PFSK-1 (cell line): ENCODE data around the gene EPS15.

Source experiments
- TAF1 ChIP-seq: IDR thresholded peaks from 2 replicates; pipeline ENCODE4 v1.6.1; 2012; ENCODE audit warnings: low read length, control low read depth, borderline replicate concordance; ENCODE audit not compliant: insufficient read depth
- TF ChIP-seq, protein P1 (sequence below), 2 experiments: IDR thresholded peaks; 2 replicates each; pipeline versions ENCODE4 v1.6.1 to v1.8.0; 2011 to 2012; ENCODE audit warnings: low read depth in 2 of 2, low read length in 2 of 2, control low read depth in 1 of 2, inconsistent platforms in 1 of 2, mild to moderate bottlenecking in 1 of 2, moderate library complexity in 1 of 2; ENCODE audit not compliant: insufficient read depth in 1 of 2

GRCh38 chr1:51417496-51418383 is 101.3 kb downstream of the EPS15 start:
- TF ChIP-seq TAF1 = no peak
- TF ChIP-seq, protein P1, sequence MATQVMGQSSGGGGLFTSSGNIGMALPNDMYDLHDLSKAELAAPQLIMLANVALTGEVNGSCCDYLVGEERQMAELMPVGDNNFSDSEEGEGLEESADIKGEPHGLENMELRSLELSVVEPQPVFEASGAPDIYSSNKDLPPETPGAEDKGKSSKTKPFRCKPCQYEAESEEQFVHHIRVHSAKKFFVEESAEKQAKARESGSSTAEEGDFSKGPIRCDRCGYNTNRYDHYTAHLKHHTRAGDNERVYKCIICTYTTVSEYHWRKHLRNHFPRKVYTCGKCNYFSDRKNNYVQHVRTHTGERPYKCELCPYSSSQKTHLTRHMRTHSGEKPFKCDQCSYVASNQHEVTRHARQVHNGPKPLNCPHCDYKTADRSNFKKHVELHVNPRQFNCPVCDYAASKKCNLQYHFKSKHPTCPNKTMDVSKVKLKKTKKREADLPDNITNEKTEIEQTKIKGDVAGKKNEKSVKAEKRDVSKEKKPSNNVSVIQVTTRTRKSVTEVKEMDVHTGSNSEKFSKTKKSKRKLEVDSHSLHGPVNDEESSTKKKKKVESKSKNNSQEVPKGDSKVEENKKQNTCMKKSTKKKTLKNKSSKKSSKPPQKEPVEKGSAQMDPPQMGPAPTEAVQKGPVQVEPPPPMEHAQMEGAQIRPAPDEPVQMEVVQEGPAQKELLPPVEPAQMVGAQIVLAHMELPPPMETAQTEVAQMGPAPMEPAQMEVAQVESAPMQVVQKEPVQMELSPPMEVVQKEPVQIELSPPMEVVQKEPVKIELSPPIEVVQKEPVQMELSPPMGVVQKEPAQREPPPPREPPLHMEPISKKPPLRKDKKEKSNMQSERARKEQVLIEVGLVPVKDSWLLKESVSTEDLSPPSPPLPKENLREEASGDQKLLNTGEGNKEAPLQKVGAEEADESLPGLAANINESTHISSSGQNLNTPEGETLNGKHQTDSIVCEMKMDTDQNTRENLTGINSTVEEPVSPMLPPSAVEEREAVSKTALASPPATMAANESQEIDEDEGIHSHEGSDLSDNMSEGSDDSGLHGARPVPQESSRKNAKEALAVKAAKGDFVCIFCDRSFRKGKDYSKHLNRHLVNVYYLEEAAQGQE (IDR thresholded peaks at IDR 0.05; ENCODE audit: insufficient read depth in 1 of 2, low read depth in 2 of 2, low read length in 2 of 2) = no peak
